ENCODE data around the gene NRIP1. TPM values are rescaled to one million over a fixed set of nuclear protein-coding genes. Genes with fewer than 3 reads are reported as not detected.

The NRIP1 gene
- total and polyA plus RNA-seq, 2 donors (not counting 1 experiment from before 2014, with no cell fraction given): 3.3 to 32.1 TPM

DNA sequence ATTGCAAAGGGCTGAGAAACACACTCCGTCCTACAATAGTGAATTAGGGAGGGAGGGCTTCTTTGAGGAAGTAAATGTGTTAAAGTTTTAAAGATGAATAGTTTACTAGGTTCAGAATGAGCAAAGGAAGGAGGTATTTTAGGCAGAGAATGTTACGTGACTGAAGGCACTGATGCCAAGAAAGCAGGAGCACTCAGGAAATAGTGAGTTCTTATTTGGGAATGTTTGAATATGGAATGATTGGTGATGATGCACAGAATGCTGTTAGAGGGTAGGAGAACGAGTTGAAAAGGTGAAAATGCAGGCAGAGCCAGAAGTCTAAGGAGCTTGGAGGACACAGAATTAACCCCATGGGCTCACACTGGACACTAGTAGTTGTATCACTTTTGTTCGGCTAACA lies 108.0 kb downstream of the NRIP1 start:
- TF ChIP-seq, protein P1, sequence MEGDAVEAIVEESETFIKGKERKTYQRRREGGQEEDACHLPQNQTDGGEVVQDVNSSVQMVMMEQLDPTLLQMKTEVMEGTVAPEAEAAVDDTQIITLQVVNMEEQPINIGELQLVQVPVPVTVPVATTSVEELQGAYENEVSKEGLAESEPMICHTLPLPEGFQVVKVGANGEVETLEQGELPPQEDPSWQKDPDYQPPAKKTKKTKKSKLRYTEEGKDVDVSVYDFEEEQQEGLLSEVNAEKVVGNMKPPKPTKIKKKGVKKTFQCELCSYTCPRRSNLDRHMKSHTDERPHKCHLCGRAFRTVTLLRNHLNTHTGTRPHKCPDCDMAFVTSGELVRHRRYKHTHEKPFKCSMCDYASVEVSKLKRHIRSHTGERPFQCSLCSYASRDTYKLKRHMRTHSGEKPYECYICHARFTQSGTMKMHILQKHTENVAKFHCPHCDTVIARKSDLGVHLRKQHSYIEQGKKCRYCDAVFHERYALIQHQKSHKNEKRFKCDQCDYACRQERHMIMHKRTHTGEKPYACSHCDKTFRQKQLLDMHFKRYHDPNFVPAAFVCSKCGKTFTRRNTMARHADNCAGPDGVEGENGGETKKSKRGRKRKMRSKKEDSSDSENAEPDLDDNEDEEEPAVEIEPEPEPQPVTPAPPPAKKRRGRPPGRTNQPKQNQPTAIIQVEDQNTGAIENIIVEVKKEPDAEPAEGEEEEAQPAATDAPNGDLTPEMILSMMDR (IDR thresholded peaks at IDR 0.05): no peak
- TF ChIP-seq EZH2 (IDR thresholded peaks at IDR 0.05; ENCODE audit: borderline replicate concordance, insufficient read depth, low read depth, low read length, poor library complexity, severe bottlenecking): no peak
- Histone ChIP-seq H2AFZ (ENCODE audit: insufficient read depth, low read depth, low read length, poor library complexity, severe bottlenecking) (no peak overlapping the region), H3K27me3 (replicated peaks in 1 of 4; ENCODE audit: control extremely low read depth in 1 of 4, control insufficient read depth in 3 of 4, insufficient read depth in 4 of 4, low read length in 3 of 4) (no peaks in the 10 kb centered on the region), H3K4me3 (ENCODE audit: control extremely low read depth in 1 of 5, extremely low read depth in 1 of 5, insufficient read depth in 1 of 5, low read depth in 2 of 5, low read length in 4 of 5) (no peak overlapping the region), H3K27ac (ENCODE audit: low read length in 2 of 2) (no peak overlapping the region), H3K9me3 (ENCODE audit: control extremely low read depth in 1 of 3, control insufficient read depth in 2 of 3, insufficient read depth in 1 of 3, low read length in 2 of 3) (no peaks in the 10 kb centered on the region), H3K4me1 (ENCODE audit: control insufficient read depth in 2 of 2, insufficient read depth in 2 of 2, low read length in 2 of 2) (no peaks in the 10 kb centered on the region), H4K20me1 (ENCODE audit: control insufficient read depth, insufficient read depth, low read length, poor library complexity, severe bottlenecking) (no peaks in the 10 kb centered on the region), H3K79me2 (ENCODE audit: control insufficient read depth, insufficient read depth, low read length) (no peaks in the 10 kb centered on the region), H3K36me3 (replicated peaks in 1 of 2; ENCODE audit: control extremely low read depth in 1 of 2, control insufficient read depth in 1 of 2, extremely low read depth in 1 of 2, insufficient read depth in 2 of 2, low read length in 1 of 2) (no peaks in the 10 kb centered on the region), H3K9ac (ENCODE audit: low read length) (no peak overlapping the region), H3K4me2 (replicated peaks; ENCODE audit: low read depth, low read length, poor library complexity, severe bottlenecking) (no peak overlapping the region)
- intact Hi-C loops (cut with micrococcal nuclease): no loop called here
- no peak overlapping the region for H3K27ac Mint-ChIP-seq
- ChIA-PET POLR2A (no interaction called here), CTCF (no interaction called here)
- H3K27me3 Mint-ChIP-seq: no peaks in the 10 kb centered on the region
- DNase-seq (no peak), ATAC-seq (ENCODE audit: low read depth) (no peak)
- WGBS (ENCODE audit: insufficient coverage): 68% methylated on average over 3 of the region's 4 CpGs
- no peaks in the 10 kb centered on the region for H3K9me3 Mint-ChIP-seq (ENCODE audit: insufficient read depth)
- H3K4me1 Mint-ChIP-seq: peaks cover 2% of the 10 kb centered on the region
- no peak overlapping the region for H3K4me3 Mint-ChIP-seq

DNA sequence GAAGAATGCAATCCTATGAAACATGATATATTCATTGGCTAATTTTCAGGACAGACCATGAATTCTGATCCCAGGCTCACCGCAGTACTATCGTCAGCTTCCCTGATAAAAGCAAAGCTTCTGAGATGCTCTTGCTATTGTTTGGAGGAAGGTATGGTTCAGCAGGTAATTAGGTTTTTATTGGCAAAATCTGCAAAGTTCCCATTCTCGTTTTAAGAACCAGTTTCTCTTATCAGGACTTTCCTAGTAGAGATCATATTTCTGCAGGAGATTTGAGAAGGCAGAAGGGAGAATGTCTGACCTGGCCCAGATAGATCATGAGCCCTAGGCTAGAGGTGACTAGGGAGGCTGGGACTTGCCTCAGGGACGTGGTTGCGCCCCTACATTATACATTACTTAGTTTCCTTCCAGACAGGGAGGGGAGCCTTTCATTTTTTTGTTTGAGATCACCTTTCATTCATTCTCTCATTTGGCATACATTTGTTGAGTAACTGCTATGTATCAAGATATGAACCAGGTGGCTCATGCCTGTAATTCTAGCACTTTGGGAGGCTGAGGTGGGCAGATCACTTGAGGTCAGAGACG lies 108.8 kb downstream of the NRIP1 start:
- Mint-ChIP-seq H3K27me3 (no peaks in the 10 kb centered on the region), H3K4me3 (no peak overlapping the region), H3K27ac (no peak overlapping the region), H3K4me1 (peaks cover 2% of the 10 kb centered on the region), H3K9me3 (ENCODE audit: insufficient read depth) (no peaks in the 10 kb centered on the region)
- H3K79me2 ChIP-seq (ENCODE audit: control insufficient read depth, insufficient read depth, low read length): no peaks in the 10 kb centered on the region
- 91% methylated on average over 3 of the region's 6 CpGs for WGBS (ENCODE audit: insufficient coverage)
- ChIA-PET CTCF (no interaction called here), POLR2A (no interaction called here)
- H3K9me3 ChIP-seq (ENCODE audit: control extremely low read depth in 1 of 3, control insufficient read depth in 2 of 3, insufficient read depth in 1 of 3, low read length in 2 of 3): no peaks in the 10 kb centered on the region
- no peak overlapping the region for H3K27ac ChIP-seq (ENCODE audit: low read length in 2 of 2)
- H3K27me3 ChIP-seq (replicated peaks in 1 of 4; ENCODE audit: control extremely low read depth in 1 of 4, control insufficient read depth in 3 of 4, insufficient read depth in 4 of 4, low read length in 3 of 4): no peaks in the 10 kb centered on the region
- H3K4me1 ChIP-seq (ENCODE audit: control insufficient read depth in 2 of 2, insufficient read depth in 2 of 2, low read length in 2 of 2): no peaks in the 10 kb centered on the region
- H3K4me2 ChIP-seq (replicated peaks; ENCODE audit: low read depth, low read length, poor library complexity, severe bottlenecking): no peak overlapping the region
- TF ChIP-seq, protein P1 (IDR thresholded peaks at IDR 0.05): no peak
- TF ChIP-seq EZH2 (IDR thresholded peaks at IDR 0.05; ENCODE audit: borderline replicate concordance, insufficient read depth, low read depth, low read length, poor library complexity, severe bottlenecking): no peak
- H2AFZ ChIP-seq (ENCODE audit: insufficient read depth, low read depth, low read length, poor library complexity, severe bottlenecking): no peak overlapping the region
- no peak for ATAC-seq (ENCODE audit: low read depth)
- no peak overlapping the region for H3K9ac ChIP-seq (ENCODE audit: low read length)
- intact Hi-C loops (cut with micrococcal nuclease): no loop called here
- no peaks in the 10 kb centered on the region for H3K36me3 ChIP-seq (replicated peaks in 1 of 2; ENCODE audit: control extremely low read depth in 1 of 2, control insufficient read depth in 1 of 2, extremely low read depth in 1 of 2, insufficient read depth in 2 of 2, low read length in 1 of 2)
- H3K4me3 ChIP-seq (ENCODE audit: control extremely low read depth in 1 of 5, extremely low read depth in 1 of 5, insufficient read depth in 1 of 5, low read depth in 2 of 5, low read length in 4 of 5): no peak overlapping the region
- DNase-seq: no peak
- no peaks in the 10 kb centered on the region for H4K20me1 ChIP-seq (ENCODE audit: control insufficient read depth, insufficient read depth, low read length, poor library complexity, severe bottlenecking)

Data from B cell (primary cell).